Thyroid gland (tissue), 4 donors: Measurements from ENCODE around the gene XBP1.

Experiments used
- POLR2A ChIP-seq, 2 donors: fragments of 450-650 bp; IDR thresholded peaks; one replicate each; pipeline ENCODE4 v1.6.1; 2017; ENCODE audit warnings: antibody characterized with exemption in 2 of 2, mild to moderate bottlenecking in 2 of 2, moderate library complexity in 1 of 2
- TF ChIP-seq, protein P1 (sequence below), 6 experiments: fragments of 200-600 bp in 3 of 6; fragments of 450-650 bp in 3 of 6; sonication (generic) in 3 of 6; IDR thresholded peaks; one replicate each; pipeline ENCODE4 v1.5.1; 2016 to 2019; ENCODE audit warnings: antibody characterized with exemption in 6 of 6, mild to moderate bottlenecking in 2 of 6, inconsistent platforms in 1 of 6, moderate library complexity in 1 of 6

DNA sequence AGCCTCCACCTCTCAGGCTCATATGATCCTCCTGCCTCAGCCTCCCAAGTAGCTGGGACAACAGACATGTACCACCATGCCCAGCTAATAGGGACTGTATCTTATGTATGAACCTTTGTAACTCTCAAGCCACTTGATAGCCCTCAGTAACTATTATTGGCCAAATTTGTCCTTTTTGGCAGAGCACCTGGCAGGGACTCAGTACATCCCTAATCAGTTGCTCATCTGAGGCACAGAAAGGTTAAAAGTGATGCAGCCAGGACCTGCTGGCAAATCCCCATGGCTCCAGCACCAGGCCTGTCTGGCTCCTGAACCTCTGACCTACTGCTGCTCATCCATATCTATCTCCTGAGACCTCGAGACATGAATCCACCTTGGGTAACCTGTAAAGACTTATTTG, 21.1 kb upstream of the XBP1 start:
- TF ChIP-seq, protein P1, sequence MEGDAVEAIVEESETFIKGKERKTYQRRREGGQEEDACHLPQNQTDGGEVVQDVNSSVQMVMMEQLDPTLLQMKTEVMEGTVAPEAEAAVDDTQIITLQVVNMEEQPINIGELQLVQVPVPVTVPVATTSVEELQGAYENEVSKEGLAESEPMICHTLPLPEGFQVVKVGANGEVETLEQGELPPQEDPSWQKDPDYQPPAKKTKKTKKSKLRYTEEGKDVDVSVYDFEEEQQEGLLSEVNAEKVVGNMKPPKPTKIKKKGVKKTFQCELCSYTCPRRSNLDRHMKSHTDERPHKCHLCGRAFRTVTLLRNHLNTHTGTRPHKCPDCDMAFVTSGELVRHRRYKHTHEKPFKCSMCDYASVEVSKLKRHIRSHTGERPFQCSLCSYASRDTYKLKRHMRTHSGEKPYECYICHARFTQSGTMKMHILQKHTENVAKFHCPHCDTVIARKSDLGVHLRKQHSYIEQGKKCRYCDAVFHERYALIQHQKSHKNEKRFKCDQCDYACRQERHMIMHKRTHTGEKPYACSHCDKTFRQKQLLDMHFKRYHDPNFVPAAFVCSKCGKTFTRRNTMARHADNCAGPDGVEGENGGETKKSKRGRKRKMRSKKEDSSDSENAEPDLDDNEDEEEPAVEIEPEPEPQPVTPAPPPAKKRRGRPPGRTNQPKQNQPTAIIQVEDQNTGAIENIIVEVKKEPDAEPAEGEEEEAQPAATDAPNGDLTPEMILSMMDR (IDR thresholded peaks at IDR 0.05), result no peak
- no peak for TF ChIP-seq POLR2A (IDR thresholded peaks at IDR 0.05)
